GM12878 (cell line): ENCODE results near the gene PRKN. TPM values are rescaled to one million over a fixed set of nuclear protein-coding genes. Genes with fewer than 3 reads are reported as not detected.

Experiments used
- ATAC-seq: fragments of 200-7000 bp; cut with Tn5 transposase; 3 replicates; pipeline ENCODE4 v1.9.1; 2020; ENCODE audit warnings: mild to moderate bottlenecking, moderate library complexity
- BruUV-seq: library from RNA; stranded (reverse); fragments of 400-500 nt; replicated peaks from 2 replicates; lab custom pipeline; 2021; lab: Mats Ljungman, UMichigan
- CTCF ChIA-PET: fragments of 300-600 bp; sonication (Branson Sonifier 250); formaldehyde crosslinking; extraction: SDS; loops from one replicate; lab custom pipeline; 2021; ENCODE audit warnings: inconsistent platforms; lab: Yijun Ruan, JAX
- POLR2A ChIA-PET: fragments of 350-600 bp; formaldehyde crosslinking; extraction: SDS; loops from one replicate; lab custom pipeline; 2021; ENCODE audit warnings: inconsistent platforms; lab: Charles Lee
- RAD21 ChIA-PET: fragments of 300-600 bp; sonication (Branson Sonifier 250); formaldehyde crosslinking; loops from one replicate; lab custom pipeline; 2023; ENCODE audit warnings: antibody characterized with exemption; ENCODE audit not compliant: unreplicated experiment; lab: Charles Lee
- SMC1A ChIA-PET: fragments of 300-600 bp; sonication (Branson Sonifier 250); formaldehyde crosslinking; loops from one replicate; lab custom pipeline; 2023; ENCODE audit not compliant: unreplicated experiment, uncharacterized antibody; lab: Charles Lee
- DNase-seq: peaks from one replicate; pipeline ENCODE4 v3.0.0-alpha.2; 2011; ENCODE audit warnings: low read depth, low spot score
- FAIRE-seq: peaks from 3 replicates; lab custom pipeline; 2011; peaks lifted over from hg19 to GRCh38; lab: Jason Lieb, UNC
- H2AFZ ChIP-seq: 2 replicates; pipeline ENCODE4 v1.6.0; 2011; ENCODE audit warnings: low read depth, low read length, control low read depth; ENCODE audit not compliant: control insufficient read depth
- H3K27ac ChIP-seq: 2 replicates; pipeline ENCODE4 v1.5.1; 2011; ENCODE audit warnings: control low read depth; ENCODE audit not compliant: control insufficient read depth, insufficient read depth
- H3K27me3 ChIP-seq, 2 experiments: replicated peaks in 1 of 2; 2 replicates each; pipeline versions ENCODE4 v1.6.0 to v1.6.1; 2011; ENCODE audit warnings: low read length in 1 of 2; ENCODE audit not compliant: control insufficient read depth in 2 of 2, insufficient read depth in 2 of 2
- H3K36me3 ChIP-seq, 2 experiments: 2 replicates each; pipeline ENCODE4 v1.5.1; 2011; ENCODE audit warnings: low read length in 1 of 2; ENCODE audit not compliant: control insufficient read depth in 2 of 2, insufficient read depth in 2 of 2
- H3K4me1 ChIP-seq: 2 replicates; pipeline ENCODE4 v1.6.1; 2011; ENCODE audit warnings: mild to moderate bottlenecking, low read length, moderate library complexity, mixed read lengths; ENCODE audit not compliant: control insufficient read depth, insufficient read depth
- H3K4me2 ChIP-seq: 2 replicates; pipeline ENCODE4 v1.6.0; 2011; ENCODE audit warnings: control low read depth; ENCODE audit not compliant: control insufficient read depth, insufficient read depth
- H3K4me3 ChIP-seq: fragments of 200-600 bp; sonication (generic); 2 replicates; pipeline ENCODE4 v1.5.1; 2016
- H3K79me2 ChIP-seq: 2 replicates; pipeline ENCODE4 v1.6.0; 2011; ENCODE audit warnings: low read length; ENCODE audit not compliant: control insufficient read depth, insufficient read depth
- H3K9ac ChIP-seq: 2 replicates; pipeline ENCODE4 v1.8.0; 2011; ENCODE audit warnings: low read length, control low read depth, mixed read lengths; ENCODE audit not compliant: control insufficient read depth, insufficient read depth
- H3K9me3 ChIP-seq: replicated peaks from 3 replicates; pipeline ENCODE4 v1.5.1; 2011; ENCODE audit warnings: mild to moderate bottlenecking, low read length; ENCODE audit not compliant: control insufficient read depth, insufficient read depth
- H4K20me1 ChIP-seq: 2 replicates; pipeline ENCODE4 v1.6.0; 2011; ENCODE audit not compliant: control insufficient read depth, insufficient read depth
- BCL11A ChIP-seq: IDR thresholded peaks from 2 replicates; pipeline ENCODE4 v1.6.1; 2011; ENCODE audit warnings: low read depth, low read length
- EGR1 ChIP-seq, 2 experiments: IDR thresholded peaks; 1 replicate in 1 of 2; 2 replicates in 1 of 2; pipeline ENCODE4 v1.6.1; 2011 to 2012; ENCODE audit warnings: low read depth in 2 of 2, low read length in 2 of 2, borderline replicate concordance in 1 of 2, mild to moderate bottlenecking in 1 of 2, moderate library complexity in 1 of 2
- EP300 ChIP-seq, 2 experiments: fragments of 150-350 bp in 1 of 2; IDR thresholded peaks; 2 replicates each; pipeline ENCODE4 v1.6.1; 2011 to 2012; ENCODE audit warnings: low read depth in 2 of 2, low read length in 2 of 2, borderline replicate concordance in 1 of 2, improper control_type of control experiment in 1 of 2, inconsistent platforms in 1 of 2; ENCODE audit not compliant: control insufficient read depth in 1 of 2
- KLF5 ChIP-seq: fragments of 450-650 bp; IDR thresholded peaks from 2 replicates; pipeline ENCODE4 v1.6.1; 2014; ENCODE audit warnings: mild to moderate bottlenecking; ENCODE audit not compliant: partially characterized antibody
- NBN ChIP-seq: fragments of 450-650 bp; IDR thresholded peaks from 2 replicates; pipeline ENCODE4 v1.6.1; 2016
- NFIC ChIP-seq: IDR thresholded peaks from 2 replicates; pipeline ENCODE4 v1.6.1; 2012; ENCODE audit warnings: low read depth, mild to moderate bottlenecking, inconsistent platforms, low read length, moderate library complexity
- SMAD1 ChIP-seq: fragments of 450-650 bp; IDR thresholded peaks from 2 replicates; pipeline ENCODE4 v1.6.1; 2018; ENCODE audit warnings: mild to moderate bottlenecking, low read depth; ENCODE audit not compliant: partially characterized antibody
- TCF12 ChIP-seq: IDR thresholded peaks from 2 replicates; pipeline ENCODE4 v1.6.1; 2011; ENCODE audit warnings: low read depth, mild to moderate bottlenecking, low read length
- TCF3 ChIP-seq: IDR thresholded peaks from 2 replicates; pipeline ENCODE4 v1.6.1; 2012; ENCODE audit warnings: low read depth, mild to moderate bottlenecking, low read length, borderline replicate concordance; ENCODE audit not compliant: insufficient read depth
- WRNIP1 ChIP-seq: IDR thresholded peaks from 2 replicates; pipeline ENCODE4 v1.6.1; 2011; ENCODE audit warnings: low read depth, low read length, improper control_type of control experiment, borderline replicate concordance
- WGBS: methylation state at CpG from one replicate; pipeline ENCODE4 v1.1.6; 2016; ENCODE audit warnings: low lambda C conversion rate; ENCODE audit not compliant: insufficient replicate concordance, insufficient coverage; ENCODE audit errors: missing lambda C conversion rate; 5-methylcytosine and 5-hydroxymethylcytosine counted together
- in situ Hi-C: fragments of 300-500 bp; cut with MboI; formaldehyde crosslinking; loops from 9 replicates; pipeline ENCODE4 v1.14.3; 2018; ENCODE audit warnings: mixed read lengths
- intact Hi-C: fragments of 100-400 bp; cut with micrococcal nuclease; formaldehyde crosslinking; loops from one replicate; pipeline ENCODE4 v1.14.2; 2022; ENCODE audit not compliant: unreplicated experiment
- polyA plus RNA-seq, 11 experiments: library from polyadenylated mRNA; depleted of rRNA in 4 of 11; unstranded in 6 of 11; stranded (reverse) in 5 of 11; fragments of >200 nt; fragmentation: Nextera tagmentation in 4 of 11; fragmentation: Illumina TruSeq in 1 of 11; extraction: Ambion mirVana in 4 of 11; extraction: Trizol in 1 of 11; gene quantifications; 1 replicate in 1 of 11; 2 replicates in 10 of 11; pipeline versions ENCODE4 v1.2.1 to v1.2.3, GENCODE V29; 2011 to 2016; ENCODE audit warnings: inconsistent platforms in 2 of 11, missing spikeins in 2 of 11, low read depth in 1 of 11
- total RNA-seq, 4 experiments: library from RNA; depleted of rRNA in 3 of 4; stranded (reverse); fragments of >200 nt in 3 of 4; fragmentation: Illumina TruSeq in 1 of 4; extraction: Trizol in 1 of 4; gene quantifications; 2 replicates each; pipeline versions ENCODE4 v1.2.1 to v1.2.3, GENCODE V29; 2013 to 2021
- TF ChIP-seq, protein P1 (sequence below): fragments of 450-650 bp; IDR thresholded peaks from 2 replicates; pipeline ENCODE4 v1.6.1; 2016; ENCODE audit warnings: mild to moderate bottlenecking

Gene PRKN
- total and polyA plus RNA-seq, 10 of the 15 experiments (the other 5 are each of a cell fraction or from before 2014, with no cell fraction given): 0.06 to 0.09 TPM; not detected in 8

DNA sequence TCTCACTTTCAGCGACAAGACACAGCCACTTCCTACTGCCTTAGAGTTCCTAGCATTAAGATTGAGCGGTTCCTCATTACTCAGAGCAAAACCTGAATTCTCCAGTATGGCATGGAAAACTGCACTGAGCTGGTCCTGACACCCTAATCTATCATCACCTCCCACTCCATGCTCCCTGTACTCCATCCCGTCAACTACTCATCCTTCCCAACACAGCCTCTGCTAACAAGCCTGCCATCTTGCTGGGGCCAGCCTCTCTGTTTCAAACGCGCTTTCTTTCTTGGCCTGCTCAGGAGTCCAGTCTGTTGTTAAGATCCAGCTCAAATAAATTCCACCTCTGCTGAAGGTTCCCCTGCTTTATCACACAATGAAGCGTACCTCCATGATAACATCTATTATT lies 12.0 kb downstream of the PRKN start:
- no peaks in the 10 kb centered on the region for H3K36me3 ChIP-seq
- ChIA-PET CTCF (no interaction called here), RAD21 (no interaction called here), POLR2A (no interaction called here), SMC1A (no interaction called here)
- DNase-seq: no peak
- H3K4me3 ChIP-seq: no peak overlapping the region
- no peak overlapping the region for H2AFZ ChIP-seq
- in situ Hi-C loops: no loop called here
- no peak for FAIRE-seq
- no peaks in the 10 kb centered on the region for H3K79me2 ChIP-seq
- BruUV-seq: no TSS peak
- intact Hi-C loops: no loop called here
- no peaks in the 10 kb centered on the region for H3K27me3 ChIP-seq
- no peaks in the 10 kb centered on the region for H3K9me3 ChIP-seq
- no peak overlapping the region for H3K27ac ChIP-seq
- H3K4me1 ChIP-seq: no peaks in the 10 kb centered on the region
- TF ChIP-seq NBN: no peak
- TF ChIP-seq TCF12: no peak
- TF ChIP-seq NFIC: no peak
- no peak for TF ChIP-seq TCF3
- TF ChIP-seq EP300 (IDR thresholded peaks at IDR 0.05; ENCODE audit: borderline replicate concordance in 1 of 2, control insufficient read depth in 1 of 2, low read depth in 2 of 2, low read length in 2 of 2): no peak
- TF ChIP-seq SMAD1: no peak
- no peak for TF ChIP-seq KLF5
- no peak for TF ChIP-seq BCL11A
- no peak for TF ChIP-seq EGR1 (IDR thresholded peaks at IDR 0.05; ENCODE audit: borderline replicate concordance in 1 of 2, low read depth in 2 of 2, low read length in 2 of 2)
- TF ChIP-seq WRNIP1: no peak
- TF ChIP-seq, protein P1, sequence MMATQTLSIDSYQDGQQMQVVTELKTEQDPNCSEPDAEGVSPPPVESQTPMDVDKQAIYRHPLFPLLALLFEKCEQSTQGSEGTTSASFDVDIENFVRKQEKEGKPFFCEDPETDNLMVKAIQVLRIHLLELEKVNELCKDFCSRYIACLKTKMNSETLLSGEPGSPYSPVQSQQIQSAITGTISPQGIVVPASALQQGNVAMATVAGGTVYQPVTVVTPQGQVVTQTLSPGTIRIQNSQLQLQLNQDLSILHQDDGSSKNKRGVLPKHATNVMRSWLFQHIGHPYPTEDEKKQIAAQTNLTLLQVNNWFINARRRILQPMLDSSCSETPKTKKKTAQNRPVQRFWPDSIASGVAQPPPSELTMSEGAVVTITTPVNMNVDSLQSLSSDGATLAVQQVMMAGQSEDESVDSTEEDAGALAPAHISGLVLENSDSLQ: no peak
- H3K4me2 ChIP-seq: no peak overlapping the region
- H3K9ac ChIP-seq: no peak overlapping the region
- no peaks in the 10 kb centered on the region for H4K20me1 ChIP-seq
- 56% methylated on average over 6 of the region's 6 CpGs for WGBS
- ATAC-seq: no peak
